Measurements from ENCODE around the gene MCF2L2. TPM values are rescaled to one million over a fixed set of nuclear protein-coding genes. Genes with fewer than 3 reads are reported as not detected.

The MCF2L2 gene
- total and polyA plus RNA-seq, 7 donors: 0.99 to 5.0 (median 4.0) TPM; not detected in 1

DNA sequence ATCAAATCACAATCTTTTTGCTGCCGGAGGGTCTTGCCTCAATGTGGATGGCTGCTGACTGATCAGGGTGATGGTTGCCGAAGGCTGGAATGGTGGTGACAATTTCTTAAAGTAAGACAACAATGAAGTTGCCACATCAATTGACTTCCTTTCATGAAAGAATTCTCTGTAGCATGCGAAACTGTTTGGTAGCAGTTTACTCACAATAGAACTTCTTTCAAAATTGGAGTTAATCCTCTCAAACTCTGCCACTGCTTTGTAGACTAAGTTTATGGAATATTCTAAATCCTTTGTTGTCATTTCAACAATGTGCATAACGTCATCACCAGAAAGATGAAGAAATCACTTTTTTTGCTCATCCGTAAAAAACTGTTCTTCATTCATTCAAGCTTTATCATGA lies 109.5 kb downstream of the MCF2L2 start:
- Histone ChIP-seq H3K4me1 (no peaks in the 10 kb centered on the region), H3K9me3 (no peaks in the 10 kb centered on the region), H3K4me3 (no peak overlapping the region), H3K27me3 (no peaks in the 10 kb centered on the region), H3K27ac (no peak overlapping the region), H3K36me3 (no peaks in the 10 kb centered on the region)
- 71 to 90% methylated on average over 5 of the region's 5 CpGs for WGBS, 2 donors
- no peak for TF ChIP-seq EP300 (IDR thresholded peaks at IDR 0.05)
- TF ChIP-seq, protein P1, sequence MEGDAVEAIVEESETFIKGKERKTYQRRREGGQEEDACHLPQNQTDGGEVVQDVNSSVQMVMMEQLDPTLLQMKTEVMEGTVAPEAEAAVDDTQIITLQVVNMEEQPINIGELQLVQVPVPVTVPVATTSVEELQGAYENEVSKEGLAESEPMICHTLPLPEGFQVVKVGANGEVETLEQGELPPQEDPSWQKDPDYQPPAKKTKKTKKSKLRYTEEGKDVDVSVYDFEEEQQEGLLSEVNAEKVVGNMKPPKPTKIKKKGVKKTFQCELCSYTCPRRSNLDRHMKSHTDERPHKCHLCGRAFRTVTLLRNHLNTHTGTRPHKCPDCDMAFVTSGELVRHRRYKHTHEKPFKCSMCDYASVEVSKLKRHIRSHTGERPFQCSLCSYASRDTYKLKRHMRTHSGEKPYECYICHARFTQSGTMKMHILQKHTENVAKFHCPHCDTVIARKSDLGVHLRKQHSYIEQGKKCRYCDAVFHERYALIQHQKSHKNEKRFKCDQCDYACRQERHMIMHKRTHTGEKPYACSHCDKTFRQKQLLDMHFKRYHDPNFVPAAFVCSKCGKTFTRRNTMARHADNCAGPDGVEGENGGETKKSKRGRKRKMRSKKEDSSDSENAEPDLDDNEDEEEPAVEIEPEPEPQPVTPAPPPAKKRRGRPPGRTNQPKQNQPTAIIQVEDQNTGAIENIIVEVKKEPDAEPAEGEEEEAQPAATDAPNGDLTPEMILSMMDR (IDR thresholded peaks at IDR 0.05): no peak
- TF ChIP-seq POLR2A (IDR thresholded peaks at IDR 0.05): no peak
- no peak for TF ChIP-seq POLR2AphosphoS5 (IDR thresholded peaks at IDR 0.05)
- DNase-seq: no peak
- intact Hi-C loops (cut with DNase I): no loop called here

DNA sequence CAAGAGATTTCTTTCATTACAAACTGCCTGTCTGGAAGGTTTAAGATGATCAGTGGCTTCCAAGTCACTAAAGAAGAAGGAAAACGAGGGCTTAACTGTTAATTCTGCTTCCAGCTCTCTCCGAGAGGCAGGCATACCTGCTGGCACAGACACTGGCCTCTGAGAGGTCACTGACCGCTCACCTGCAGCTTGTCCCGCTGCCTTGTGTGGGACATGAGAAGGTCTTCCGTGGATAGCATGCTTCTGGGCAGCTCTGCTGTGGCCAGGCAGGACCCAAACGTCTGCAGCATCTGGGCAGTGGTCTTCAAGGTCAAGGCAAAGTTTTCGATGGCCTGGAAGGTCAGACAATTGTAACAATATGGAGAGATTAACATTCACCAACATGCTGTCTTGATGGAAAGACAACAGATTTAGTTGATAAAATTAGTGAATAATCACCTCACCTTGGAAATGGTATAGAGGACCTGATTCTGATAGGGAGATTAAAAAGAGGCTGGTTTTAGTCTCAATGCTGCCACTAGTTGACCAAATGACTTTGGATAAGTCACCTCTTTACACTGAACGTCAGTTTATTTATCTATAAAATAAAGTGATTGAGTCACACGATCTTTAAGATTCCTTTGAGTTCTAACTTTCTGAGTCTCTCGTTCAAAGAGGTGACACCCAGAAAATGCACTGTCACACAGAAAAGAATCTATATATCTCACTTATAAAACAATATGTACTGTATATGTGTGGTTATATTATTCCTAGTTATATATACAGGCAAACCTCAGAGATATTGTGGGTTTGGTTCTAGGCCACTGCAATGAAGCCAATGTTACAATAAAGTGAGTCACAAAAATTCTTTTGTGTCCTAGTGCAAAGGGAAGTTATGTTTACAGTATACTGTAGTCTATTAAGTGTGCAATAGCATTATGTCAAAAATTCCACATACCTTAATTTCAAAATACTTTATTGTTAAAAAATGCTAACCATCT lies 110.2 kb downstream of the MCF2L2 start:
- H3K4me3 ChIP-seq: no peak overlapping the region
- 78 to 86% methylated on average over 10 of the region's 10 CpGs for WGBS, 2 donors
- TF ChIP-seq, protein P1 (IDR thresholded peaks at IDR 0.05): no peak
- TF ChIP-seq POLR2AphosphoS5 (IDR thresholded peaks at IDR 0.05) (no peak), POLR2A (IDR thresholded peaks at IDR 0.05) (no peak), EP300 (IDR thresholded peaks at IDR 0.05) (no peak)

DNA sequence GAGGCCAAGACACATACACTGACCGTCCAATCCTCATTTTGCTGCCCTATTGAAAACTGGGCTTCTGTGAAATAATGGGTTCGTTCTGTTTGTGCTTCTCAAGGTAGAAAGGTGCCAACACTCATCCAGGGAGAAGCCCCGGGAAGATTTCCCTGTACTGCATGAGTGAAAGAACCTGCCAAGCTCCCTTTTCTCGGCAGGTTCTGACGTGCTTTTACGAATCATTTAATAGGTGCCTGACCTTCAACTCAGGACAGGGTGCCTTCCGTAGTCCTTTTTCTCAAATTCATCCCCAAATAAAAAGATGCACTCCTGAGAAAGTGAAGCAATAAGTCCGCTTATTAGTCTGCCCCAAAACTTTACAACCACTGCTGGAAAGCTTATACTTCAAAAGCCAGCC lies 111.1 kb downstream of the MCF2L2 start:
- Histone ChIP-seq H3K9me3 (no peaks in the 10 kb centered on the region), H3K27me3 (no peaks in the 10 kb centered on the region), H3K4me1 (no peaks in the 10 kb centered on the region), H3K27ac (no peak overlapping the region), H3K36me3 (no peaks in the 10 kb centered on the region), H3K4me3 (no peak overlapping the region)
- TF ChIP-seq POLR2AphosphoS5 (IDR thresholded peaks at IDR 0.05): no peak
- no peak for TF ChIP-seq EP300 (IDR thresholded peaks at IDR 0.05)
- TF ChIP-seq, protein P1 (IDR thresholded peaks at IDR 0.05): no peak
- TF ChIP-seq POLR2A (IDR thresholded peaks at IDR 0.05): no peak
- intact Hi-C loops (cut with DNase I): no loop called here
- DNase-seq: no peak
- 91 to 93% methylated on average over 8 of the region's 8 CpGs for WGBS, 2 donors

More for the DNA sequence above, 110.2 kb downstream of the MCF2L2 start:
- Histone ChIP-seq H3K27ac (no peak overlapping the region), H3K36me3 (no peaks in the 10 kb centered on the region), H3K27me3 (no peaks in the 10 kb centered on the region), H3K4me1 (no peaks in the 10 kb centered on the region), H3K9me3 (no peaks in the 10 kb centered on the region)
- no peak for DNase-seq
- intact Hi-C loops (cut with DNase I): no loop called here

DNA sequence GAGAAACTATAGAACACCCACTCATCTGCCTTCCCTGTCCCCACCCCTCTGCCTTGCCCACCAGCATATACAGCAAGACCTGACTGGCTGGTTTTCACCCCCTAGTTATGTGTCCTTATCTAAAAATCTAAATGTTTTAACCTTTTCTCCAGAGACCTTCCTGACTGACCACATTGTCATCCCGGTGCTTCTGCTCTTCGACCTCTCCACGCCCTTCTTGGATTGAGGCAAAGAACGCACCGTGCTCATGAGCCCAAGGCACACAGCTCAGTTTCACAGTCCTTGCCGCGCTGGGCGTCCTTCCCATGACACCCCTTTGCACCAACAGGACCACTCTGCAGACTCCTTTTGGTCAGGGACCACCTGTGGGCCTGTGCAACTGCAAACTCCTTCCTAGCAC lies 112.7 kb downstream of the MCF2L2 start:
- intact Hi-C loops (cut with DNase I): no loop called here
- Histone ChIP-seq H3K4me3 (no peak overlapping the region), H3K36me3 (no peaks in the 10 kb centered on the region), H3K27me3 (no peaks in the 10 kb centered on the region), H3K9me3 (no peaks in the 10 kb centered on the region), H3K4me1 (no peaks in the 10 kb centered on the region), H3K27ac (no peak overlapping the region)
- 40 to 81% methylated on average over 8 of the region's 8 CpGs for WGBS, 2 donors
- no peak for DNase-seq
- TF ChIP-seq, protein P1 (IDR thresholded peaks at IDR 0.05): no peak
- TF ChIP-seq EP300 (IDR thresholded peaks at IDR 0.05) (no peak), POLR2A (IDR thresholded peaks at IDR 0.05) (no peak), POLR2AphosphoS5 (IDR thresholded peaks at IDR 0.05) (no peak)
